NB4 (cell line): ENCODE measurements around the gene NMB.

Experiments used
- DNase-seq: peaks from one replicate; pipeline ENCODE4 v3.0.0; 2010; ENCODE audit warnings: low read depth
- H3K4me3 ChIP-seq: one replicate; pipeline ENCODE4 v1.5.1; 2011; ENCODE audit warnings: mild to moderate bottlenecking, low read depth, low read length, moderate library complexity
- CTCF ChIP-seq: IDR thresholded peaks from one replicate; pipeline ENCODE4 v1.5.1; 2012; ENCODE audit warnings: low read depth, low read length
- MAX ChIP-seq: IDR thresholded peaks from 2 replicates; pipeline ENCODE4 v1.6.1; 2011; ENCODE audit warnings: low read depth, low read length
- MYC ChIP-seq: IDR thresholded peaks from 2 replicates; pipeline ENCODE4 v1.6.1; 2011; ENCODE audit warnings: low read depth, low read length
- POLR2A ChIP-seq: IDR thresholded peaks from 2 replicates; pipeline ENCODE4 v1.6.1; 2011; ENCODE audit warnings: mild to moderate bottlenecking; ENCODE audit not compliant: insufficient read length; ENCODE audit errors: extremely low read depth

The NMB gene

GRCh38 chr15:84633311-84634227, 24.4 kb downstream of the NMB start:
- TF ChIP-seq MYC = peak; percentile 12; the same call in 1 of the 2 replicates
- no peak for TF ChIP-seq MAX
- DNase-seq = peak; percentile 87
- peak overlapping the region; percentile 66 for H3K4me3 ChIP-seq

GRCh38 chr15:84631706-84632272, 26.2 kb downstream of the NMB start:
- TF ChIP-seq POLR2A = no peak
- no peak for TF ChIP-seq MAX
- no peak for TF ChIP-seq MYC
- no peak for TF ChIP-seq CTCF
- peak overlapping the region; percentile 80 for H3K4me3 ChIP-seq
- DNase-seq = no peak

GRCh38 chr15:84629033-84629432, 29.0 kb downstream of the NMB start:
- H3K4me3 ChIP-seq = no peak overlapping the region
- DNase-seq = no peak
- TF ChIP-seq MAX = no peak
- TF ChIP-seq CTCF = no peak
- TF ChIP-seq MYC = no peak
- no peak for TF ChIP-seq POLR2A

GRCh38 chr15:84625123-84625522, 32.9 kb downstream of the NMB start:
- H3K4me3 ChIP-seq = no peak overlapping the region
- no peak for TF ChIP-seq MYC
- no peak for TF ChIP-seq CTCF
- no peak for TF ChIP-seq MAX
- no peak for TF ChIP-seq POLR2A
- DNase-seq = no peak

- H3K4me3 ChIP-seq = no peak overlapping the region
- DNase-seq = no peak
- TF ChIP-seq MAX (no peak), CTCF (no peak), MYC (no peak), POLR2A (no peak)
Measured at GRCh38 chr15:84624359-84624758, 33.6 kb downstream of the NMB start.

- no peak for DNase-seq
- H3K4me3 ChIP-seq = no peak overlapping the region
- no peak for TF ChIP-seq POLR2A
- no peak for TF ChIP-seq MYC
- TF ChIP-seq MAX = no peak
- no peak for TF ChIP-seq CTCF
Measured at GRCh38 chr15:84621358-84621979, 36.5 kb downstream of the NMB start.
